Urinary bladder (tissue), 4 donors: ENCODE results near the gene DCST2. TPM values are rescaled to one million over a fixed set of nuclear protein-coding genes. Genes with fewer than 3 reads are reported as not detected.

Experiments used
- DNase-seq: peaks from one replicate; pipeline ENCODE4 v3.0.0-alpha.2; 2015; ENCODE audit errors: extremely low spot score
- H3K27ac ChIP-seq: one replicate; pipeline ENCODE4 v1.5.1; 2013; ENCODE audit warnings: low read depth, mild to moderate bottlenecking, moderate library complexity
- H3K36me3 ChIP-seq: one replicate; pipeline ENCODE4 v1.6.1; 2013; ENCODE audit warnings: mild to moderate bottlenecking, moderate library complexity; ENCODE audit not compliant: insufficient read depth
- H3K4me1 ChIP-seq: one replicate; pipeline ENCODE4 v1.6.1; 2013; ENCODE audit warnings: mild to moderate bottlenecking, moderate library complexity; ENCODE audit not compliant: insufficient read depth
- H3K4me3 ChIP-seq: one replicate; pipeline ENCODE4 v1.5.1; 2013; ENCODE audit warnings: low read depth, low read length
- WGBS: extraction: QIAGEN DNeasy Blood & Tissue Kit; methylation state at CpG from one replicate; pipeline ENCODE4 v1.1.7; 2013; 5-methylcytosine and 5-hydroxymethylcytosine counted together
- polyA plus RNA-seq: library from polyadenylated mRNA; stranded (reverse); fragments of 200-250 nt; gene quantifications from one replicate; pipeline ENCODE4 v1.2.3, GENCODE V29; 2013
- total RNA-seq: library from RNA; depleted of rRNA; stranded (reverse); fragments of >200 nt; gene quantifications from one replicate; pipeline ENCODE4 v1.2.3, GENCODE V29; 2014
- donor health status: healthy with polysubstance abuse.
- donor health status: healthy.

Gene DCST2
- total and polyA plus RNA-seq, 2 donors = 0.53 to 1.2 TPM

DNA sequence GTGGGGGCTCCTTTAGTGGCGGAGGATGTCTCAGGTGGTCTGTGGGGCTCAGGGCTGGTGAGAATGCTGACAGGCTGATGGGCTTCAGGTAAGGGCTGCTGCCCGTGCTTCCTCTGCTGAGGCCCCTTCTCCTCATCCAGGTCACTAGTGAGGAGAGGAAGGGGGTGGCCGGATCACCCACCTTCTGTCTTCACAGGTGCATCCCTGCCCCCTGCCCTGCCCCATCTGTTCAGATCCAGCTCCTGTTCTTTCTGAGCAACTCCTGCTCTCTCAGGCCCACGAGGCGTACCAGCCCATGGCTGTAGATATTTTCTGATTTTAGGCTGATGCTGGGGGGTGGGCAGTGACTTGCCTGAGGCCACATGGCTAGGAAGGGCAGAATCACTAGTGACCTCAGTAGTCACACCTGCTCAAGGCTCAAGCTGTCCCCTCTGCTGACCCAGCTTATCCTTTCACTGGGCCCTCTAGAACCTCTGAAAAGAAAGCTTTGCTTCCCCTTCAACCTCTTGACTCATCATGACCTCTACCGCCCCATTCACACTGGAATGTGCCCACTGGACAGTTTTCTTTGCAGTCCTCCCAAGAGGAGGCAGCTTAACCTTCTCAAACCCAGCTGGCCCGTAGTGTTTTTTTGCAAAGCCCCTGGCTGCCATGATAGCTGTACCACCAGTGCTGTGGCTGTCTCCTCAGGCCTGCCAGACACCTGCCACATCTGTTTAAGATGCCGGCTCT, 14.8 kb downstream of the DCST2 start:
- WGBS = 82% methylated on average over 8 of the region's 8 CpGs
- Histone ChIP-seq H3K4me3 (no peak overlapping the region), H3K4me1 (no peaks in the 10 kb centered on the region), H3K36me3 (no peaks in the 10 kb centered on the region), H3K27ac (no peak overlapping the region)
- no peak for DNase-seq

DNA sequence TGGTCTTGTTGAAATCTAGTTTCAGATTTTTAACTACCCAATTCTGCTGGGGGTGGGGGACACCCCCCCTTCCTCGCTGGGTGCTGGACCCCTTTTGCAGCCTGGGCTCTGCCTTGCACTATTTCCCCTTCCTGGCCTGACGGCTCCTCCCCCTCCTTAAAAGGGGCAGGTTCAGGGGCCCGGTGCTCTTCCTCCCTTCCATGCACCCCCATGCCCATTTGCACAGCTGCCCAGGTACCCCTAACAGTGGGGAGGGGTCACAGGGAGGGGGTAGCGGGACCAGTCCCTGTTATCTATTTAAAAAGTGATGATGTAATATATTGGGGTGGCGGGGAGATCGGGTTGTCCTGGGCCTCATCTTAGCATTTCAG, 15.7 kb downstream of the DCST2 start:
- peak overlapping the region; percentile 80 for H3K27ac ChIP-seq
- no peaks in the 10 kb centered on the region for H3K36me3 ChIP-seq
- WGBS = 55% methylated on average over 6 of the region's 6 CpGs
- no peak for DNase-seq
- H3K4me3 ChIP-seq = no peak overlapping the region
- peaks cover 2% of the 10 kb centered on the region for H3K4me1 ChIP-seq

DNA sequence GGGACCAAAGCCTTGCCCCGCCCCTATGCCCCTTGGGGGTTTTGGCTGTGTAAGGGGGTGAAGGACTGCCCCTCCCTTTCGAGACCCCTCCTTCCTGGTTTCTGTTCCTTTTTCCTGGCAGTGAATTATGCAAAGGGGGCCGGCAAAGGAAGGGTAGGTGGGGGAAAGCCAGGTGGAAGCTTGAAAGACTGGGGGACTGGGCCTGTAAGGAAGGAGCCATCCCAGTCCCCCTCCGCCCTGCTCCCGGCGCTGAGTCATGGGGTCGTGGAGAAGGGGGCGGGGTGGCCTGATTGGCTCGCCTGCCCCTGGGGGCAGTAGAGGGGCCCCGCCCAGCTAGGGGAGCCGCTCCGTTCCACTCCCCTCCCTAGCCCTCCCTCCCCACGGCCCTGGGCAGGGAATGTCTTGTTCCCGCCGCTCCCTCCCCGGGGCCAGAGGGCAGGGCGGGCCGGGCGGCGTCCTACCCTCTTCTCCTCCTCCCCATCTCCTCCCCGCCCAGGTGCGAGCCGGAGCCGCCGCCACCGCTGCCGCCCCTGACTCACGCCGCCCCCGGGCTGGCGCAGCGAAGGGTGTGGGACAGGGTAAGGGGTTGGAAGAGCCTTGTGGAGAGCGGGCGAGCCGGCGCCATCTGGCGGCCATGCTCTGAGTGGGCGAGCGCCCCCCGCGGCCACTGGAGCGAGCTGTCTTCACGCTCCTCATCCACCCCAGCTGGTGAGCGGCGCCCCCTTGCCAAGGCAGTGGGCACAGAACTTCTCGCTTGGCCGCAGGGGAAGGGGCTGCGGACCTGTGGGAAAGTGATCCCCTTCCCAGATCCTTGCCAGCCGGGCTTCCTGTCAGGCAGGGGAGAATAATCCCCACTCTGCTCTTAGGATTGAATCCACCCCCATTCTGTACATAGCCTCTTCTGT, 16.3 kb downstream of the DCST2 start:
- Histone ChIP-seq H3K27ac (peak overlapping the region; percentile 80), H3K36me3 (no peaks in the 10 kb centered on the region), H3K4me3 (peak overlapping the region; percentile 34), H3K4me1 (peaks cover 2% of the 10 kb centered on the region)
- peak; percentile 59 for DNase-seq
- WGBS = 3% methylated on average over 49 of the region's 49 CpGs

DNA sequence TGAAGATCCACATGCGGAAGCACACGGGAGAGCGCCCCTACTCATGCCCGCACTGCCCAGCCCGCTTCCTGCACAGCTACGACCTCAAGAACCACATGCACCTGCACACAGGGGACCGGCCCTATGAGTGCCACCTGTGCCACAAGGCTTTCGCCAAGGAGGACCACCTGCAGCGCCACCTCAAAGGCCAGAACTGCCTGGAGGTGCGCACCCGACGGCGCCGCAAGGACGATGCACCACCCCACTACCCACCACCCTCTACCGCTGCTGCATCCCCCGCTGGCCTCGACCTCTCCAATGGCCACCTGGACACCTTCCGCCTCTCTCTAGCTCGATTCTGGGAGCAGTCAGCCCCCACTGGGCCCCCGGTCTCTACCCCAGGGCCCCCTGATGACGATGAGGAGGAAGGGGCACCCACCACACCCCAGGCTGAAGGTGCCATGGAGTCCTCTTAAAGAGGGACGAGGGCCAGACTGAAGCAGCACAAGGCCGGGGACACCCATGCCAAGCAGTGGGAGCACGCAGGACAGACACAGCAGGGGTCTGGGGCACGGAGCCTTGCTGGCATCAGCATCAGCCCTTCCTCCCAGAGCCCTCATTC, 17.2 kb downstream of the DCST2 start:
- Histone ChIP-seq H3K36me3 (no peaks in the 10 kb centered on the region), H3K27ac (peak overlapping the region; percentile 80), H3K4me1 (peaks cover 2% of the 10 kb centered on the region), H3K4me3 (no peak overlapping the region)
- WGBS = 88% methylated on average over 26 of the region's 26 CpGs
- no peak for DNase-seq

DNA sequence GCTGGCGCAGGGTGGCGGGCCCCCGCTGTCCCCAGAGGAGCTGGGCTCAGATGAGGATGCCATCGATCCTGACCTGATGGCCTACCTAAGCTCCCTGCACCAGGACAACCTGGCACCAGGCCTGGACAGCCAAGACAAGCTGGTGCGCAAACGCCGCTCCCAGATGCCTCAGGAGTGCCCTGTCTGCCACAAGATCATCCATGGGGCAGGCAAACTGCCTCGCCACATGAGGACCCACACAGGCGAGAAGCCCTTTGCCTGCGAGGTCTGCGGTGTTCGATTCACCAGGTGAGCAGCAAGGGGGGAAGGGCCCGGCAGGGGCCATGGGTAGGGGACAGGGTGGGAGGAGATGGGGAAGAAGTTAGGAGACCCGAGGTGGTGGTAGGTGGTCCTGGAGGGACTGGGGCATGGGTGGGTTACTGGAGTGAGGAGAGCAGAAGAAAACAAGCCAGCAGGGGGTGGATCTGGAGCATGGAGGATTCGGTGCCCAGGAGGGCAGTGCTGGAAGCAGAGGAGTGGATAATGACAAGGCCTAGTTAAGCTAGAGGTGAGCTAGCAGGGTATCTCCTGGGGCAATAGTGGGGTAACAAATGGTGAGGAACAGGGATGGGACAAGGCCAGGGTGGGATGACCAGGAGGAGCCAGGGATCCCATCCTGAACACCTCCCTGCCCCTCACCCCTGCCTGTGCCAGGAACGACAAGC, 17.9 kb downstream of the DCST2 start:
- no peak for DNase-seq
- Histone ChIP-seq H3K4me3 (no peak overlapping the region), H3K4me1 (peaks cover 2% of the 10 kb centered on the region), H3K36me3 (no peaks in the 10 kb centered on the region), H3K27ac (no peak overlapping the region)
- 86% methylated on average over 16 of the region's 16 CpGs for WGBS

DNA sequence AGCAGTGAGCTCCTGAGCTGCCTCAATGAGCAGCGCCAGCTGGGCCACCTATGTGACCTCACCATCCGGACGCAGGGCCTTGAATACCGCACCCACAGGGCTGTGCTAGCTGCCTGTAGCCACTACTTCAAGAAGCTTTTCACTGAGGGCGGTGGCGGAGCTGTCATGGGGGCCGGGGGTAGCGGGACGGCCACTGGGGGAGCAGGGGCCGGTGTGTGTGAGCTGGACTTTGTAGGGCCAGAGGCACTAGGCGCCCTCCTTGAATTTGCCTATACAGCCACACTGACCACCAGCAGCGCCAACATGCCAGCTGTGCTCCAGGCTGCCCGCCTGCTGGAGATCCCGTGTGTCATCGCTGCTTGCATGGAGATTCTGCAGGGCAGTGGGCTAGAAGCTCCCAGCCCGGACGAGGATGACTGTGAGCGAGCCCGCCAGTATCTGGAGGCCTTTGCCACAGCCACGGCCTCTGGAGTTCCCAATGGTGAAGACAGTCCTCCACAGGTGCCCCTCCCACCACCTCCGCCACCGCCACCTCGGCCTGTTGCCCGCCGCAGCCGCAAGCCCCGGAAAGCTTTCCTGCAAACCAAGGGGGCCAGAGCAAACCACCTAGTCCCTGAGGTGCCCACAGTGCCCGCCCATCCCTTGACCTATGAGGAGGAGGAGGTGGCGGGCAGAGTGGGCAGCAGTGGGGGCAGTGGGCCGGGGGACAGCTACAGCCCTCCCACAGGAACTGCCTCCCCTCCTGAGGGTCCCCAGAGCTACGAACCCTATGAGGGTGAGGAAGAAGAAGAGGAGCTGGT, 18.7 kb downstream of the DCST2 start:
- peaks cover 2% of the 10 kb centered on the region for H3K4me1 ChIP-seq
- no peak overlapping the region for H3K4me3 ChIP-seq
- H3K36me3 ChIP-seq = no peaks in the 10 kb centered on the region
- no peak overlapping the region for H3K27ac ChIP-seq
- whole genome bisulfite sequencing = 88% methylated on average over 31 of the region's 31 CpGs
- no peak for DNase-seq

DNA sequence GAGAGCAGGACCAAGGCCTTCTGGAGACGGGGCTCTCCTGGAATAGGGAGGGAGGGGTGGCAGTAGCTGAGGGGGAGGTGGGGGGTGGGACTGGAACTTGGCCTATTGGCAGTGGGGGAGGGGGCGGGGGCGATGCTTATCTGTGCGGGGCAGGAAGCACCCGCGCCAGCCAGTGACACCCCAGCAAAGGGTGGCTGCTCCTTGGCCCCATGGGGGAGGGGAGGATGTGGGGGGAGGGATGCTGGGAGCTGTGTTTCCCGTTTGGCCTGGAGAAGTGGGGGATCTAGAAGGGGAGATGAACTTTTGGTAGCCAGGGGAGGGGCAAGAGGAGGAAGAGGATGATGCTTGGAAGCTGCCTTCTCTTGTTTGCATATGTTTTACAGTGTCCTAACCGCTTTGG, 19.9 kb downstream of the DCST2 start:
- H3K4me3 ChIP-seq = no peak overlapping the region
- DNase-seq = no peak
- H3K36me3 ChIP-seq = no peaks in the 10 kb centered on the region
- H3K4me1 ChIP-seq = peaks cover 2% of the 10 kb centered on the region
- 52% methylated on average over 8 of the region's 8 CpGs for WGBS
- no peak overlapping the region for H3K27ac ChIP-seq

DNA sequence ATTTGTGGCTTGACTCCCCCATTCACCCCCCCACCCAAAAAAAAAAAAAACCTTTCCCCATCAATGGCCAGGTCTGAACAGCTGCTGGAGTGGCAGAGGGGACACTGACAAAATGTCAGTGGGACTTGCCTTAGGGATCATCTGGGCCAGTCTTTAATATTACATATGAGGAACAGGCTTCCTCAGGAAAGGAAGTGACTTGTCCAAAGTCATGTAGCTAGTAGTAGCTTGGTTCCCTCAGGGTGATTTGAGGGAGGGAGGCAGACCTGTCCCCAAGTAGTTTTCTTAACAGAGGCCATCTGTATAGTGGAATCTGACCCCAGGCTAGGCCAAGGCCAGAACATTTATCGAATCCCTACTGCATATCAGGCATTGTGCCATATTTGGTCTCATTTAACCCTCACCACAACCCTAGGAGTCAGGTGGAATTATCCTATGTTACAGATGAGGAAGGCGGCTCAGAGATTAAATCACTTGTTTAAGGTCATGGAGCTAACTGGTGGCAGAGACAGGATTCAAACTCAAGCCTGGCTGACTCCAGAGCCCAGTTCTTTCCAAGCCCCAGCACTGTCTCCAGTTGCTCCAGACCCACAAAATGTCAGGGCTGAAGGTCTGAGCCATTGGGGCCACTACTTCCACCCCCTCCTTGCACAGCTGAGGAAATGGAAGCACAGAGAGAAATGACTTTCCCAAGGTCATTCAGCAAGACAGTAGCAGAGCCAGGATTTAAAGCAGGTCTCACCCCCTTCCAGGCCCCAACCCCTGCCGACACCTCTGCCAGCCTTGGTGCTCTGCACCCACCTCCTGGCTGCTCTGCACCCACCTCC, 20.6 kb downstream of the DCST2 start:
- 79% methylated on average over 3 of the region's 3 CpGs for WGBS
- Histone ChIP-seq H3K4me1 (peaks cover 2% of the 10 kb centered on the region), H3K36me3 (no peaks in the 10 kb centered on the region), H3K27ac (no peak overlapping the region), H3K4me3 (no peak overlapping the region)
- no peak for DNase-seq

DNA sequence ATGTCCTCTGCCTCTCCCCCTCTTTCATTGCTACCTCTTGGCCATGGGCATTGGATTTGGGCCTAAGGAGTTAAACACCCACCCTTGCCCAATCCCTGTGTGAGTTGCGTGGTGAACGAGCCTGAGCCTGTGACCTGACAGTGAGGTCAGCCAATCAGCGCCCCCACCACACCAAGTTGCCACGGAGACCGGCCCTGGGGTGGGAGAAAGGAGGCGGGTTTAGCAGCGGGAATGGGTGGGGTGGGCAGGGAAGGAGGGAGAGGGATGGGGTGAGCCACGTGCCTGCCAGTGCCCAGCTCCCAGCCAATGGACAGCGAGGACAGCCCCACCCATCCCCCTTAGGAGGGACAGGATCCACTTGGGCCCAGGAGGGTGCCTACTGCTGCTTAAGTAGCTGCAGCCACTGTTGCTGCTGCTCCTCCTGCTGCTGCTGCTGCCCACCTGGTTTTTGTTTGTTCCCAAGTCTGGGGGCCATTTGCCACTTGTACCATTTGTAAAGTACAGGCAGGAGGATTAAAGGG, 21.5 kb downstream of the DCST2 start:
- no peaks in the 10 kb centered on the region for H3K36me3 ChIP-seq
- peaks cover 2% of the 10 kb centered on the region for H3K4me1 ChIP-seq
- DNase-seq = no peak
- WGBS = 22% methylated on average over 9 of the region's 9 CpGs
- H3K27ac ChIP-seq = peak overlapping the region; percentile 39
- no peak overlapping the region for H3K4me3 ChIP-seq

DNA sequence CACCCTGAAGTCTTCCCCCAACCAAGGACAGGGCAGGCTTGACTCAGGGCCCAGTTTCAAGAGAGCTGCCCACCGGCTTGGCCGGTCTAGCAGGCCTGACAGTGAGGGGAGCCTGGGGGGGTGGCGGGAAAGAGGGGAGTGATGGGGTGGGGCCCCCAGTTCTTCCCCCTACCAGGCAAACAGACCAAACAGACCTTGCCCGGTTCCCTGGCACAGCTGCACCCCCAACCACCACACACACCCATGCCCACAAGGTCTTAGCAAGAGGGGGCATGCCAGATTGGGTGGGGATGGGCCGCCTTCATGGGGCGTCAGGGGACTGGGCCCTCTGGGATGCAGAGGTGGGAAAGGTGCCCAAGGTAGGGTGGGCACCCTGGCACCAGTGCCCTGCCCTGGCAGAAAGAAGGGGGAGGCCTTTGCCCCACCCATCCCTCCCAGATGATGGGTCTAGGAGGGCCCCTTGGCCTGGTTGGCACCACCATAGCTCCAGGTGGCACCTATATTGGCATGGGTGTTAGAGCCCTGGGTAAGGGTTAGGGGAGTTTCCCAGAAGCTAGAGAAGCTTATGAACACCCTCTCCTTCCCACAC, 22.1 kb downstream of the DCST2 start:
- Histone ChIP-seq H3K4me3 (no peak overlapping the region), H3K36me3 (no peaks in the 10 kb centered on the region), H3K4me1 (peaks cover 2% of the 10 kb centered on the region), H3K27ac (peak overlapping the region; percentile 51)
- no peak for DNase-seq
- WGBS = 83% methylated on average over 6 of the region's 6 CpGs

DNA sequence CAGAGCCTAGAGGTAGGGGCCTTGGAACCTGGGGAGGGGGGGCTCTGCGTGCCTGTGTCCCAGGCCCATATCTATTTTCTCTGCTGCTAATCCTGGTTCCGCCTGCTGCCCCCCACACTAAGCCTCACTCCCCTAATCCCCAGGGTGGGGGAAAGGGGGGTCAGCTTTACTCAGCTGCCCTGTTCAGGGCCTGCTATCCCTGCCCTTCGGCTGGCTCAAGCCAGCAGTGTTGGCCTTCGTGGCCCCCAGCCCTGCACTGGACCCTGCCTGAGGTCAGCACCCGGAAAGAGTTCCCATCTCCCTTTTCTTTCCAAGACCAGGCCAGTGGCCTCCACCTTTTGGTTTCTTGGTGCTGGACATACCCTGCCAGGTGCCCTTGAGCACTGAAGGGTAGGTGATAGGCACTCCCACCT, 22.6 kb downstream of the DCST2 start:
- 61% methylated on average over 5 of the region's 5 CpGs for WGBS
- no peak overlapping the region for H3K4me3 ChIP-seq

More for the DNA sequence above, 22.6 kb downstream of the DCST2 start:
- H3K36me3 ChIP-seq = no peaks in the 10 kb centered on the region
- H3K4me1 ChIP-seq = peaks cover 2% of the 10 kb centered on the region
- H3K27ac ChIP-seq = peak overlapping the region; percentile 51
- no peak for DNase-seq
